ENCODE measurements around the gene TCP11.

Gene TCP11

GRCh38 chr6:35068206-35068605 is 72.9 kb downstream of the TCP11 start:
- no peak for DNase-seq (ENCODE audit: extremely low read depth in 1 of 2, low read depth in 1 of 2)

All from activated CD8-positive, alpha-beta memory T cell treated with anti-CD3 and anti-CD28 coated beads for 1 hour (primary cell).